AG04449 (cell line): Measurements from ENCODE around the gene ZNF770.
A peak's percentile ranks its signal among the peaks of the same experiment; 100 is the strongest.

Experiments used
- CTCF ChIA-PET: fragments of 350-600 bp; formaldehyde crosslinking; extraction: SDS; loops from one replicate; lab custom pipeline; 2021; ENCODE audit warnings: antibody characterized with exemption; lab: Yijun Ruan, JAX
- POLR2A ChIA-PET: fragments of 400-600, 350-600 bp; formaldehyde crosslinking; extraction: SDS; loops from one replicate; lab custom pipeline; 2020; ENCODE audit warnings: antibody characterized with exemption, inconsistent platforms; lab: Yijun Ruan, JAX
- DNase-seq: peaks from one replicate; pipeline ENCODE4 v3.0.0-alpha.2; 2010; ENCODE audit warnings: low read depth, low spot score
- H3K4me3 ChIP-seq: 2 replicates; pipeline ENCODE4 v1.5.1; 2011; ENCODE audit warnings: low read depth, mild to moderate bottlenecking, control low read depth, low read length
- CTCF ChIP-seq: IDR thresholded peaks from one replicate; pipeline ENCODE4 v1.5.1; 2011; ENCODE audit warnings: mild to moderate bottlenecking, moderate library complexity, low read length, control low read depth, inconsistent platforms; ENCODE audit not compliant: insufficient read depth; ENCODE audit errors: missing control alignments

ZNF770 gene

GRCh38 chr15:34999906-35000305 lies 11.8 kb upstream of the ZNF770 start:
- no peak overlapping the region for H3K4me3 ChIP-seq
- CTCF ChIA-PET: interaction anchor here (1.7 kb wide), 1 partner anchor 19 kb away, joined by 3 read pairs; no protein-coding TSS in a partner anchor
- no peak for DNase-seq

GRCh38 chr15:34994925-34995324 lies 6.8 kb upstream of the ZNF770 start:
- POLR2A ChIA-PET: no interaction called here
- DNase-seq: no peak
- no peak for TF ChIP-seq CTCF
- no peak overlapping the region for H3K4me3 ChIP-seq
- CTCF ChIA-PET: interaction anchor here (1.8 kb wide), 1 partner anchor 25 kb away, joined by 7 read pairs; the partner anchor contains the start of gene AQR

More at GRCh38 chr15:34999906-35000305, 11.8 kb upstream of the ZNF770 start:
- no peak for TF ChIP-seq CTCF
- POLR2A ChIA-PET: interaction anchor here (2.9 kb wide), 1 partner anchor 11 kb away, joined by 15 read pairs; the partner anchor contains the start of gene ZNF770

- no peak overlapping the region for H3K4me3 ChIP-seq
- ChIA-PET CTCF (interaction anchor here (1.8 kb wide), 1 partner anchor 24 kb away, joined by 7 read pairs; the partner anchor contains the start of gene AQR), POLR2A (no interaction called here)
- no peak for TF ChIP-seq CTCF
- no peak for DNase-seq
These were observed 5.8 kb upstream of the ZNF770 start for GRCh38 chr15:34993877-34994276.

GRCh38 chr15:34993412-34993811 lies 5.3 kb upstream of the ZNF770 start:
- H3K4me3 ChIP-seq: no peak overlapping the region
- CTCF ChIA-PET: interaction anchor here (1.8 kb wide), 1 partner anchor 24 kb away, joined by 7 read pairs; the partner anchor contains the start of gene AQR
- no peak for DNase-seq
- POLR2A ChIA-PET: no interaction called here
- no peak for TF ChIP-seq CTCF

GRCh38 chr15:34987609-34988026 lies 469 bp downstream of the ZNF770 start:
- DNase-seq: no peak
- CTCF ChIA-PET: interaction anchor here (0.9 to 7.0 kb wide), 3 partner anchors 10 to 18 kb away, joined by 3 to 51 read pairs (median 3); partner anchors contain the start of gene AQR
- H3K4me3 ChIP-seq: peak overlapping the region; percentile 98
- POLR2A ChIA-PET: interaction anchor here (1.0 to 2.2 kb wide), 5 partner anchors 12 to 512 kb away, joined by 3 to 25 read pairs (median 4); partner anchors contain the start of gene AQR
- TF ChIP-seq CTCF: no peak

GRCh38 chr15:34986771-34987480 lies 1.2 kb downstream of the ZNF770 start:
- DNase-seq: no peak
- H3K4me3 ChIP-seq: peak overlapping the region; percentile 98
- no peak for TF ChIP-seq CTCF
- ChIA-PET POLR2A (no interaction called here), CTCF (interaction anchor here (1.0 to 7.0 kb wide), 2 partner anchors 13 to 17 kb away, joined by 3 to 51 read pairs; partner anchors contain the start of gene AQR)
